ENCODE measurements around the gene LCLAT1. TPM values are rescaled to one million over a fixed set of nuclear protein-coding genes. Genes with fewer than 3 reads are reported as not detected.

The LCLAT1 gene
- total RNA-seq, 2 experiments from 2014 or later = 9.2 to 19.6 TPM

GRCh38 chr2:30475542-30475941 is 28.5 kb downstream of the LCLAT1 start:
- intact Hi-C loops (cut with micrococcal nuclease; ENCODE audit: unreplicated experiment) = no loop called here
- TF ChIP-seq EZH2phosphoT487 (IDR thresholded peaks at IDR 0.05; ENCODE audit: borderline replicate concordance, low read depth, low read length) (no peak), CTCF (conservative IDR thresholded peaks at IDR 0.05; ENCODE audit: low read length) (peak; percentile 40; the same call in 1 of the 2 replicates)
- Histone ChIP-seq H3K4me1 (ENCODE audit: insufficient read depth, low read length, poor library complexity, severe bottlenecking) (no peaks in the 10 kb centered on the region), H3K4me2 (ENCODE audit: low read length) (no peak overlapping the region), H2AFZ (ENCODE audit: low read length) (no peak overlapping the region), H3K9me2 (ENCODE audit: insufficient read depth, low read length) (no peaks in the 10 kb centered on the region), H3K79me2 (ENCODE audit: insufficient read depth, low read depth, low read length) (peaks cover 15% of the 10 kb centered on the region; the same call in 1 of the 2 replicates), H3K4me3 (ENCODE audit: low read depth, low read length, poor library complexity, severe bottlenecking) (no peak overlapping the region), H4K20me1 (ENCODE audit: insufficient read depth, low read length) (no peaks in the 10 kb centered on the region), H3K36me3 (ENCODE audit: insufficient read depth, low read length) (no peaks in the 10 kb centered on the region), H3K27ac (ENCODE audit: low read depth, low read length, poor library complexity, severe bottlenecking) (no peak overlapping the region), H3K9me3 (ENCODE audit: low read length) (no peaks in the 10 kb centered on the region)
- POLR2A ChIA-PET = interaction anchor here (0.7 to 0.9 kb wide), 2 partner anchors 310 to 1756 kb away, joined by 3 read pairs; no protein-coding TSS in a partner anchor
- CTCF ChIA-PET (ENCODE audit: unreplicated experiment) = no interaction called here
- BruUV-seq (replicated peaks) = no TSS peak
- DNase-seq (ENCODE audit: low spot score) = no peak

- H3K9me2 ChIP-seq (ENCODE audit: insufficient read depth, low read length) = no peaks in the 10 kb centered on the region
- ChIA-PET POLR2A (interaction anchor here (0.7 to 1.3 kb wide), 4 partner anchors 15 to 312 kb away, joined by 3 to 4 read pairs (median 3); partner anchors contain the start of gene LCLAT1), CTCF (ENCODE audit: unreplicated experiment) (no interaction called here)
- no peak for DNase-seq (ENCODE audit: low spot score)
- H2AFZ ChIP-seq (ENCODE audit: low read length) = no peak overlapping the region
- no peak overlapping the region for H3K4me3 ChIP-seq (ENCODE audit: low read depth, low read length, poor library complexity, severe bottlenecking)
- H3K27ac ChIP-seq (ENCODE audit: low read depth, low read length, poor library complexity, severe bottlenecking) = no peak overlapping the region
- peaks cover 13% of the 10 kb centered on the region; the same call in 1 of the 2 replicates for H3K79me2 ChIP-seq (ENCODE audit: insufficient read depth, low read depth, low read length)
- H3K4me1 ChIP-seq (ENCODE audit: insufficient read depth, low read length, poor library complexity, severe bottlenecking) = no peaks in the 10 kb centered on the region
- H3K36me3 ChIP-seq (ENCODE audit: insufficient read depth, low read length) = no peaks in the 10 kb centered on the region
- no peaks in the 10 kb centered on the region for H4K20me1 ChIP-seq (ENCODE audit: insufficient read depth, low read length)
- TF ChIP-seq CTCF (conservative IDR thresholded peaks at IDR 0.05; ENCODE audit: low read length) = no peak
- no peak for TF ChIP-seq EZH2phosphoT487 (IDR thresholded peaks at IDR 0.05; ENCODE audit: borderline replicate concordance, low read depth, low read length)
- H3K4me2 ChIP-seq (ENCODE audit: low read length) = no peak overlapping the region
- no peaks in the 10 kb centered on the region for H3K9me3 ChIP-seq (ENCODE audit: low read length)
- intact Hi-C loops (cut with micrococcal nuclease; ENCODE audit: unreplicated experiment) = no loop called here
- BruUV-seq (replicated peaks) = no TSS peak
Observed at GRCh38 chr2:30476636-30477035, 29.6 kb downstream of the LCLAT1 start.

GRCh38 chr2:30480703-30481322 is 33.8 kb downstream of the LCLAT1 start:
- no peak overlapping the region for H3K4me3 ChIP-seq (ENCODE audit: low read depth, low read length, poor library complexity, severe bottlenecking)
- H3K27ac ChIP-seq (ENCODE audit: low read depth, low read length, poor library complexity, severe bottlenecking) = no peak overlapping the region
- peaks cover 5% of the 10 kb centered on the region; the same call in 1 of the 2 replicates for H3K79me2 ChIP-seq (ENCODE audit: insufficient read depth, low read depth, low read length)
- no peaks in the 10 kb centered on the region for H3K4me1 ChIP-seq (ENCODE audit: insufficient read depth, low read length, poor library complexity, severe bottlenecking)
- TF ChIP-seq EZH2phosphoT487 (IDR thresholded peaks at IDR 0.05; ENCODE audit: borderline replicate concordance, low read depth, low read length) (no peak), CTCF (conservative IDR thresholded peaks at IDR 0.05; ENCODE audit: low read length) (no peak)
- no peaks in the 10 kb centered on the region for H4K20me1 ChIP-seq (ENCODE audit: insufficient read depth, low read length)
- H3K36me3 ChIP-seq (ENCODE audit: insufficient read depth, low read length) = no peaks in the 10 kb centered on the region
- no peak overlapping the region for H2AFZ ChIP-seq (ENCODE audit: low read length)
- H3K4me2 ChIP-seq (ENCODE audit: low read length) = no peak overlapping the region
- no peaks in the 10 kb centered on the region for H3K9me3 ChIP-seq (ENCODE audit: low read length)
- CTCF ChIA-PET (ENCODE audit: unreplicated experiment) = interaction anchor here (0.6 kb wide), 1 partner anchor 141 kb away, joined by 3 read pairs; no protein-coding TSS in a partner anchor
- DNase-seq (ENCODE audit: low spot score) = no peak
- intact Hi-C loops (cut with micrococcal nuclease; ENCODE audit: unreplicated experiment) = no loop called here
- no TSS peak for BruUV-seq (replicated peaks)
- POLR2A ChIA-PET = no interaction called here
- no peaks in the 10 kb centered on the region for H3K9me2 ChIP-seq (ENCODE audit: insufficient read depth, low read length)

All from OCI-LY7 (cell line).